Measurements from ENCODE around the gene PBX3. TPM values are rescaled to one million over a fixed set of nuclear protein-coding genes. Genes with fewer than 3 reads are reported as not detected.

The PBX3 gene
- total RNA-seq, 5 donors from 2014 or later (not counting 1 experiment from before 2014, with no cell fraction given) = 12.3 to 30.6 (median 19.0) TPM

- Histone ChIP-seq H3K27me3 (replicated peaks in 1 of 2; ENCODE audit: control insufficient read depth in 2 of 2, extremely low read depth in 1 of 2, insufficient read depth in 2 of 2, low read length in 1 of 2) (no peaks in the 10 kb centered on the region), H3K4me1 (ENCODE audit: control insufficient read depth in 1 of 2, extremely low read depth in 1 of 2, insufficient read depth in 2 of 2, low read length in 2 of 2) (peaks cover 0 to 3% of the 10 kb centered on the region in 2 experiments), H3K27ac (ENCODE audit: low read length) (no peak overlapping the region), H3K4me3 (ENCODE audit: control insufficient read depth in 1 of 2, extremely low read depth in 1 of 2, low read length in 1 of 2) (no peak overlapping the region), H3K9me3 (no peaks in the 10 kb centered on the region), H3K36me3 (ENCODE audit: control insufficient read depth in 2 of 2, extremely low read depth in 1 of 2, insufficient read depth in 1 of 2, low read length in 1 of 2) (no peaks in the 10 kb centered on the region)
- Mint-ChIP-seq H3K27ac (no peak overlapping the region), H3K27me3 (no peaks in the 10 kb centered on the region), H3K9me3 (no peaks in the 10 kb centered on the region), H3K4me1 (peaks cover 19 to 44% (median 20%) of the 10 kb centered on the region in 3 donors), H3K36me3 (peaks cover 3% of the 10 kb centered on the region), H3K4me3 (no peak overlapping the region)
- POLR2A ChIA-PET = interaction anchor here (0.6 to 0.7 kb wide), 3 partner anchors 10 to 49 kb away, joined by 3 to 4 read pairs (median 3); no protein-coding TSS in a partner anchor
- no peak for DNase-seq
- CTCF ChIA-PET = no interaction called here
- ATAC-seq (replicated peaks in 1 of 4) = no peak
- WGBS (ENCODE audit: insufficient coverage) = no CpG with 5 or more reads among the region's 1 CpG
Observed at GRCh38 chr9:125841444-125841843, 94.3 kb downstream of the PBX3 start.

DNA sequence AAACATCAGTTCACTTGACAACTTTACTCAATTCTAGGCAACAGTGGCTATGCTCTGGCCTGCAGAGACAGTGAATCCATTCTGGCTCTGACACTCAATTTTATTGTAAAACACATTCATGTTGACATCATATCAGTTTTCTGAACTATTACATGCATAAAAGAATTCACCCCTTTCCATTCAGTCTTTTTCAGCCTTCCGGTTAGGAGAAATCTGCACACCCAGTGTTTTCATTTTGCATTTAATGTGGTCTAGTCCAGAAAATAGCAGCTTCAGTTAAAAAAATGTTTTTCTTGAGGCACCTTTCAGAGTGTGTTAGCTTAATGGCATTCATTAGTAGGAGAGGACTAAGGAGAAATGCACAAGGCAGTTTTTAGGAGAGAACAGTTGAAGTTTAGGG is 95.1 kb downstream of the PBX3 start:
- POLR2A ChIA-PET = interaction anchor here in 1 of 2 donors (0.6 to 0.7 kb wide), 2 partner anchors 46 to 49 kb away, joined by 3 to 4 read pairs; no protein-coding TSS in a partner anchor
- ATAC-seq (replicated peaks in 1 of 4) = no peak

GRCh38 chr9:125843646-125844045 is 96.5 kb downstream of the PBX3 start:
- ChIA-PET POLR2A (interaction anchor here in 1 of 2 donors (0.7 kb wide), 1 partner anchor 1701 kb away, joined by 9 read pairs; no protein-coding TSS in a partner anchor), CTCF (interaction anchor here in 1 of 2 donors (0.6 to 0.8 kb wide), 2 partner anchors 14 to 283 kb away, joined by 3 read pairs; no protein-coding TSS in a partner anchor)
- Mint-ChIP-seq H3K4me1 (peaks cover 19 to 41% (median 22%) of the 10 kb centered on the region in 3 donors), H3K9me3 (peaks cover 0 to 5% (median 0%) of the 10 kb centered on the region in 3 donors), H3K27ac (no peak overlapping the region), H3K36me3 (peaks cover 9% of the 10 kb centered on the region), H3K4me3 (no peak overlapping the region), H3K27me3 (no peaks in the 10 kb centered on the region)
- Histone ChIP-seq H3K36me3 (ENCODE audit: control insufficient read depth in 2 of 2, extremely low read depth in 1 of 2, insufficient read depth in 1 of 2, low read length in 1 of 2) (no peaks in the 10 kb centered on the region), H3K27ac (ENCODE audit: low read length) (no peak overlapping the region), H3K4me3 (ENCODE audit: control insufficient read depth in 1 of 2, extremely low read depth in 1 of 2, low read length in 1 of 2) (no peak overlapping the region), H3K9me3 (no peaks in the 10 kb centered on the region), H3K27me3 (replicated peaks in 1 of 2; ENCODE audit: control insufficient read depth in 2 of 2, extremely low read depth in 1 of 2, insufficient read depth in 2 of 2, low read length in 1 of 2) (no peaks in the 10 kb centered on the region), H3K4me1 (ENCODE audit: control insufficient read depth in 1 of 2, extremely low read depth in 1 of 2, insufficient read depth in 2 of 2, low read length in 2 of 2) (peaks cover 0 to 3% of the 10 kb centered on the region in 2 experiments)
- WGBS (ENCODE audit: insufficient coverage) = 92% methylated on average over 5 of the region's 5 CpGs
- no peak for ATAC-seq (replicated peaks in 1 of 4)
- no peak for DNase-seq

More for the DNA sequence above, 95.1 kb downstream of the PBX3 start:
- no peak for DNase-seq
- H3K9me3 ChIP-seq = no peaks in the 10 kb centered on the region
- H3K36me3 ChIP-seq (ENCODE audit: control insufficient read depth in 2 of 2, extremely low read depth in 1 of 2, insufficient read depth in 1 of 2, low read length in 1 of 2) = no peaks in the 10 kb centered on the region
- H3K4me1 ChIP-seq (ENCODE audit: control insufficient read depth in 1 of 2, extremely low read depth in 1 of 2, insufficient read depth in 2 of 2, low read length in 2 of 2) = peaks cover 0 to 3% of the 10 kb centered on the region in 2 experiments
- no CpG with 5 or more reads among the region's 1 CpG for WGBS (ENCODE audit: insufficient coverage)
- H3K27ac ChIP-seq (ENCODE audit: low read length) = no peak overlapping the region
- peaks cover 0 to 5% (median 0%) of the 10 kb centered on the region in 3 donors for H3K9me3 Mint-ChIP-seq
- H3K4me1 Mint-ChIP-seq = peaks cover 19 to 44% (median 20%) of the 10 kb centered on the region in 3 donors
- peaks cover 9% of the 10 kb centered on the region for H3K36me3 Mint-ChIP-seq
- H3K27ac Mint-ChIP-seq = no peak overlapping the region
- H3K27me3 ChIP-seq (replicated peaks in 1 of 2; ENCODE audit: control insufficient read depth in 2 of 2, extremely low read depth in 1 of 2, insufficient read depth in 2 of 2, low read length in 1 of 2) = no peaks in the 10 kb centered on the region
- no peak overlapping the region for H3K4me3 ChIP-seq (ENCODE audit: control insufficient read depth in 1 of 2, extremely low read depth in 1 of 2, low read length in 1 of 2)
- no peak overlapping the region for H3K4me3 Mint-ChIP-seq
- CTCF ChIA-PET = interaction anchor here in 1 of 2 donors (0.9 kb wide), 1 partner anchor 49 kb away, joined by 3 read pairs; no protein-coding TSS in a partner anchor
- H3K27me3 Mint-ChIP-seq = no peaks in the 10 kb centered on the region

DNA sequence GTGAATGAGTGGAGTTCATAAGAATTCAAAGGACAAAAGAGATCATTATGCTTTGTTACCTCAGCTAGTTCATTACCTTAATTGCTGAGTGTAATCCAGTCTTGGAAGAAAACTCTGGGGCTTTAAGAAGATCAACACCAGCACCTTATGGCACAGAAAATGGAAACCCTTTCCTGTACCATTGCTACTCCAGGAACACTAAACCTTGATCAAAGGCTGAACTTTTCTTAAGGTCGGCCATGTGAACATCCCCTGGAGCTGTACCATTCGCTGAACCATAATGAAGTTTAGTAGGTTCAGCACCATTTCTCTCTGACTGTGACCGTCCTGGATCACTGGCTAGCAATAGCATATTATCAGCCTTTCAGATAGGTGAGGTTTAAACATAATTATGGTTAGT is 97.4 kb downstream of the PBX3 start:
- ChIA-PET POLR2A (no interaction called here), CTCF (no interaction called here)
- H3K9me3 ChIP-seq = no peaks in the 10 kb centered on the region
- Mint-ChIP-seq H3K27ac (no peak overlapping the region), H3K4me1 (peaks cover 16 to 32% (median 17%) of the 10 kb centered on the region in 3 donors), H3K27me3 (no peaks in the 10 kb centered on the region), H3K4me3 (no peak overlapping the region), H3K9me3 (peaks cover 0 to 5% (median 0%) of the 10 kb centered on the region in 3 donors), H3K36me3 (peaks cover 9% of the 10 kb centered on the region)
- no peak for ATAC-seq (replicated peaks in 1 of 4)
- H3K27ac ChIP-seq (ENCODE audit: low read length) = no peak overlapping the region
- H3K4me1 ChIP-seq (ENCODE audit: control insufficient read depth in 1 of 2, extremely low read depth in 1 of 2, insufficient read depth in 2 of 2, low read length in 2 of 2) = peaks cover 0 to 3% of the 10 kb centered on the region in 2 experiments
- H3K27me3 ChIP-seq (replicated peaks in 1 of 2; ENCODE audit: control insufficient read depth in 2 of 2, extremely low read depth in 1 of 2, insufficient read depth in 2 of 2, low read length in 1 of 2) = no peaks in the 10 kb centered on the region
- no peak for DNase-seq
- 91% methylated on average over 2 of the region's 3 CpGs for WGBS (ENCODE audit: insufficient coverage)
- no peaks in the 10 kb centered on the region for H3K36me3 ChIP-seq (ENCODE audit: control insufficient read depth in 2 of 2, extremely low read depth in 1 of 2, insufficient read depth in 1 of 2, low read length in 1 of 2)
- H3K4me3 ChIP-seq (ENCODE audit: control insufficient read depth in 1 of 2, extremely low read depth in 1 of 2, low read length in 1 of 2) = no peak overlapping the region

- Histone ChIP-seq H3K27me3 (replicated peaks in 1 of 2; ENCODE audit: control insufficient read depth in 2 of 2, extremely low read depth in 1 of 2, insufficient read depth in 2 of 2, low read length in 1 of 2) (no peaks in the 10 kb centered on the region), H3K9me3 (no peaks in the 10 kb centered on the region), H3K4me1 (ENCODE audit: control insufficient read depth in 1 of 2, extremely low read depth in 1 of 2, insufficient read depth in 2 of 2, low read length in 2 of 2) (peaks cover 0 to 3% of the 10 kb centered on the region in 2 experiments), H3K4me3 (ENCODE audit: control insufficient read depth in 1 of 2, extremely low read depth in 1 of 2, low read length in 1 of 2) (no peak overlapping the region), H3K27ac (ENCODE audit: low read length) (no peak overlapping the region), H3K36me3 (ENCODE audit: control insufficient read depth in 2 of 2, extremely low read depth in 1 of 2, insufficient read depth in 1 of 2, low read length in 1 of 2) (no peaks in the 10 kb centered on the region)
- ChIA-PET POLR2A (no interaction called here), CTCF (no interaction called here)
- WGBS (ENCODE audit: insufficient coverage) = no CpG with 5 or more reads among the region's 5 CpGs
- ATAC-seq (replicated peaks in 1 of 4) (no peak), DNase-seq (no peak)
- Mint-ChIP-seq H3K4me1 (peaks cover 16 to 29% (median 17%) of the 10 kb centered on the region in 3 donors), H3K36me3 (peaks cover 9% of the 10 kb centered on the region), H3K27me3 (no peaks in the 10 kb centered on the region), H3K9me3 (peaks cover 0 to 5% (median 0%) of the 10 kb centered on the region in 3 donors), H3K4me3 (no peak overlapping the region), H3K27ac (no peak overlapping the region)
Observed at GRCh38 chr9:125845271-125845808, 98.2 kb downstream of the PBX3 start.

- no peaks in the 10 kb centered on the region for H3K4me1 ChIP-seq (ENCODE audit: control insufficient read depth in 1 of 2, extremely low read depth in 1 of 2, insufficient read depth in 2 of 2, low read length in 2 of 2)
- ATAC-seq (replicated peaks in 1 of 4) = no peak
- H3K27ac ChIP-seq (ENCODE audit: low read length) = no peak overlapping the region
- Mint-ChIP-seq H3K4me1 (peaks cover 0 to 7% (median 5%) of the 10 kb centered on the region in 3 donors), H3K27ac (no peak overlapping the region), H3K4me3 (no peak overlapping the region), H3K9me3 (peaks cover 0 to 5% (median 0%) of the 10 kb centered on the region in 3 donors), H3K36me3 (peaks cover 12% of the 10 kb centered on the region), H3K27me3 (no peaks in the 10 kb centered on the region)
- H3K9me3 ChIP-seq = no peaks in the 10 kb centered on the region
- CTCF ChIA-PET = no interaction called here
- no peaks in the 10 kb centered on the region for H3K36me3 ChIP-seq (ENCODE audit: control insufficient read depth in 2 of 2, extremely low read depth in 1 of 2, insufficient read depth in 1 of 2, low read length in 1 of 2)
- no peak overlapping the region for H3K4me3 ChIP-seq (ENCODE audit: control insufficient read depth in 1 of 2, extremely low read depth in 1 of 2, low read length in 1 of 2)
- WGBS (ENCODE audit: insufficient coverage) = no CpG with 5 or more reads among the region's 2 CpGs
- H3K27me3 ChIP-seq (replicated peaks in 1 of 2; ENCODE audit: control insufficient read depth in 2 of 2, extremely low read depth in 1 of 2, insufficient read depth in 2 of 2, low read length in 1 of 2) = no peaks in the 10 kb centered on the region
- POLR2A ChIA-PET = interaction anchor here (0.5 to 0.6 kb wide), 2 partner anchors 47 to 210 kb away, joined by 3 to 6 read pairs; no protein-coding TSS in a partner anchor
- DNase-seq = no peak
Observed at GRCh38 chr9:125847735-125848134, 100.6 kb downstream of the PBX3 start.
